IMR-90 (cell line): ENCODE measurements around the gene ZMYM4. TPM values are rescaled to one million over a fixed set of nuclear protein-coding genes. Genes with fewer than 3 reads are reported as not detected.

Source experiments
- ATAC-seq: fragments of 200-7000 bp; cut with Tn5 transposase; 2 replicates; pipeline ENCODE4 v1.9.1; 2020; ENCODE audit warnings: low read depth, mild to moderate bottlenecking, moderate library complexity
- BruUV-seq: library from RNA; stranded (reverse); fragments of 400-500 nt; replicated peaks from 2 replicates; lab custom pipeline; 2021; lab: Mats Ljungman, UMichigan
- CTCF ChIA-PET: fragments of 300-600 bp; formaldehyde crosslinking; extraction: SDS; loops from one replicate; lab custom pipeline; 2021; ENCODE audit warnings: antibody characterized with exemption; lab: Yijun Ruan, JAX
- POLR2A ChIA-PET: fragments of 300-600 bp; sonication (Branson Sonifier 250); formaldehyde crosslinking; loops from one replicate; lab custom pipeline; 2022; ENCODE audit warnings: antibody characterized with exemption; ENCODE audit not compliant: unreplicated experiment; lab: Charles Lee
- DNase-seq: peaks from one replicate; pipeline ENCODE4 v3.0.0; 2013
- H2AFZ ChIP-seq: replicated peaks from 2 replicates; pipeline ENCODE3; 2013; ENCODE audit warnings: low read length, mild to moderate bottlenecking; ENCODE audit not compliant: poor library complexity
- H2AK5ac ChIP-seq: 2 replicates; pipeline ENCODE4 v1.6.1; 2013; ENCODE audit warnings: low read depth, low read length, inconsistent platforms
- H2AK9ac ChIP-seq: replicated peaks from 2 replicates; pipeline ENCODE3; 2013; ENCODE audit warnings: mild to moderate bottlenecking, low read depth, low read length, moderate library complexity; ENCODE audit not compliant: poor library complexity
- H2BK120ac ChIP-seq: 2 replicates; pipeline ENCODE4 v1.6.1; 2013; ENCODE audit warnings: low read depth, low read length, inconsistent platforms
- H2BK15ac ChIP-seq: 3 replicates; pipeline ENCODE4 v1.6.1; 2013; ENCODE audit warnings: low read depth, low read length, inconsistent platforms
- H2BK20ac ChIP-seq: 2 replicates; pipeline ENCODE4 v1.6.1; 2013; ENCODE audit warnings: low read depth, mild to moderate bottlenecking, inconsistent platforms, low read length, moderate library complexity
- H2BK5ac ChIP-seq: 2 replicates; pipeline ENCODE4 v1.6.1; 2013; ENCODE audit warnings: mild to moderate bottlenecking, low read depth, low read length, inconsistent platforms; ENCODE audit not compliant: poor library complexity, severe bottlenecking
- H3K14ac ChIP-seq: replicated peaks from 2 replicates; pipeline ENCODE4 v1.6.1; 2013; ENCODE audit warnings: low read depth, low read length, inconsistent platforms
- H3K18ac ChIP-seq: 2 replicates; pipeline ENCODE4 v1.6.1; 2013; ENCODE audit warnings: low read depth, low read length, control low read depth
- H3K23ac ChIP-seq: 2 replicates; pipeline ENCODE4 v1.6.1; 2013; ENCODE audit warnings: low read depth, low read length, inconsistent platforms
- H3K27ac ChIP-seq: 2 replicates; pipeline ENCODE4 v1.5.1; 2013; ENCODE audit warnings: mild to moderate bottlenecking, control low read depth, low read length; ENCODE audit not compliant: insufficient read depth
- H3K27me3 ChIP-seq: 2 replicates; pipeline ENCODE4 v1.6.1; 2013; ENCODE audit warnings: low read length; ENCODE audit not compliant: control insufficient read depth, insufficient read depth
- H3K36me3 ChIP-seq: 2 replicates; pipeline ENCODE4 v1.6.1; 2013; ENCODE audit warnings: low read length, mixed read lengths; ENCODE audit not compliant: control insufficient read depth, insufficient read depth
- H3K4ac ChIP-seq: 2 replicates; pipeline ENCODE4 v1.6.1; 2013; ENCODE audit warnings: low read depth, low read length, inconsistent platforms
- H3K4me1 ChIP-seq: 2 replicates; pipeline ENCODE4 v1.6.1; 2013; ENCODE audit warnings: low read length, mixed read lengths; ENCODE audit not compliant: control insufficient read depth, insufficient read depth
- H3K4me2 ChIP-seq: 2 replicates; pipeline ENCODE4 v1.6.1; 2013; ENCODE audit warnings: low read depth, mild to moderate bottlenecking, control low read depth, low read length, moderate library complexity
- H3K4me3 ChIP-seq: 2 replicates; pipeline ENCODE4 v1.5.1; 2013; ENCODE audit warnings: low read depth, mild to moderate bottlenecking, control low read depth, low read length, moderate library complexity; ENCODE audit not compliant: insufficient read depth
- H3K56ac ChIP-seq: 2 replicates; pipeline ENCODE4 v1.6.1; 2013; ENCODE audit warnings: low read length, inconsistent platforms; ENCODE audit not compliant: insufficient read depth; ENCODE audit errors: extremely low read depth
- H3K79me1 ChIP-seq, 2 experiments: 2 replicates each; pipeline ENCODE4 v1.6.1; 2013; ENCODE audit warnings: low read length in 2 of 2, inconsistent platforms in 1 of 2, low read depth in 1 of 2
- H3K9ac ChIP-seq: 2 replicates; pipeline ENCODE4 v1.6.1; 2013; ENCODE audit warnings: low read depth, low read length, control low read depth
- H3K9me1 ChIP-seq: 2 replicates; pipeline ENCODE4 v1.6.1; 2013; ENCODE audit warnings: low read length, inconsistent platforms; ENCODE audit not compliant: insufficient read depth
- H3K9me3 ChIP-seq: 2 replicates; pipeline ENCODE4 v1.6.1; 2013; ENCODE audit warnings: low read length; ENCODE audit not compliant: control insufficient read depth, insufficient read depth
- H4K20me1 ChIP-seq: 2 replicates; pipeline ENCODE4 v1.6.1; 2013; ENCODE audit warnings: low read length, inconsistent platforms; ENCODE audit not compliant: insufficient read depth
- H4K5ac ChIP-seq: 2 replicates; pipeline ENCODE4 v1.6.1; 2013; ENCODE audit warnings: mild to moderate bottlenecking, low read depth, low read length, control low read depth
- H4K8ac ChIP-seq, 2 experiments: 2 replicates each; pipeline ENCODE4 v1.6.1; 2013; ENCODE audit warnings: low read depth in 2 of 2, low read length in 2 of 2, control low read depth in 1 of 2, inconsistent platforms in 1 of 2
- H4K91ac ChIP-seq: 2 replicates; pipeline ENCODE4 v1.6.1; 2013; ENCODE audit warnings: low read depth, low read length, inconsistent platforms; ENCODE audit not compliant: insufficient read depth
- CEBPB ChIP-seq: IDR thresholded peaks from 2 replicates; pipeline ENCODE4 v1.6.1; 2012; ENCODE audit warnings: low read depth, low read length, improper control_type of control experiment
- CHD1 ChIP-seq: IDR thresholded peaks from 2 replicates; pipeline ENCODE4 v1.6.1; 2012; ENCODE audit warnings: low read depth, low read length, improper control_type of control experiment
- FOS ChIP-seq: fragments of 150-350 bp; IDR thresholded peaks from 2 replicates; pipeline ENCODE4 v1.6.1; 2016; ENCODE audit warnings: low read depth, low read length
- MAZ ChIP-seq: IDR thresholded peaks from 2 replicates; pipeline ENCODE4 v1.6.1; 2012; ENCODE audit warnings: low read depth, mild to moderate bottlenecking, low read length, improper control_type of control experiment, moderate library complexity, borderline replicate concordance
- MXI1 ChIP-seq: IDR thresholded peaks from 2 replicates; pipeline ENCODE4 v1.6.1; 2012; ENCODE audit warnings: low read depth, mild to moderate bottlenecking, low read length, moderate library complexity, borderline replicate concordance
- NFE2L2 ChIP-seq: fragments of 150-350 bp; IDR thresholded peaks from 2 replicates; pipeline ENCODE4 v1.6.1; 2016; ENCODE audit warnings: low read depth, mild to moderate bottlenecking, low read length
- RAD21 ChIP-seq: IDR thresholded peaks from 2 replicates; pipeline ENCODE4 v1.6.1; 2012; ENCODE audit warnings: low read length, improper control_type of control experiment
- RCOR1 ChIP-seq: IDR thresholded peaks from 2 replicates; pipeline ENCODE4 v1.6.1; 2012; ENCODE audit warnings: mild to moderate bottlenecking, low read length, improper control_type of control experiment; ENCODE audit not compliant: insufficient replicate concordance
- RFX5 ChIP-seq: IDR thresholded peaks from 2 replicates; pipeline ENCODE4 v1.8.0; 2012; ENCODE audit warnings: low read depth, mild to moderate bottlenecking, low read length, moderate library complexity
- SMC3 ChIP-seq: fragments of 150-350 bp; IDR thresholded peaks from 2 replicates; pipeline ENCODE4 v1.6.1; 2016; ENCODE audit warnings: low read depth, mild to moderate bottlenecking, antibody characterized with exemption, low read length, moderate library complexity
- WGBS, 2 experiments: methylation state at CpG; one replicate each; pipeline versions ENCODE4 v1.1.5 to v1.1.7; 2013; ENCODE audit warnings: missing lambda C conversion rate in 2 of 2; ENCODE audit not compliant: insufficient read length in 1 of 2; ENCODE audit errors: extremely low coverage in 2 of 2; 5-methylcytosine and 5-hydroxymethylcytosine counted together
- dilution Hi-C: fragments of 300-500 bp; cut with HindIII; formaldehyde crosslinking; loops from one replicate; pipeline ENCODE4 v1.14.3; 2018; ENCODE audit warnings: low sequenced_read_pairs; ENCODE audit not compliant: unreplicated experiment
- in situ Hi-C: fragments of 300-500 bp; cut with MboI; formaldehyde crosslinking; loops from 3 replicates; pipeline ENCODE4 v1.14.3; 2019; ENCODE audit warnings: low sequenced_read_pairs, inconsistent platforms, mixed read lengths
- intact Hi-C: fragments of 100-400 bp; cut with micrococcal nuclease; formaldehyde crosslinking; loops from 2 replicates; pipeline ENCODE4 v1.10.0; 2022
- polyA plus RNA-seq, 3 experiments: library from polyadenylated mRNA; depleted of rRNA; stranded (reverse); fragments of >200 nt; gene quantifications; 2 replicates each; pipeline ENCODE4 v1.2.3, GENCODE V29; 2012; ENCODE audit warnings: low replicate concordance in 1 of 3
- total RNA-seq: library from RNA; depleted of rRNA; stranded (reverse); fragments of >200 nt; gene quantifications from 2 replicates; pipeline ENCODE4 v1.2.3, GENCODE V29; 2012
- TF ChIP-seq, protein P1 (sequence below): fragments of 150-350 bp; IDR thresholded peaks from 2 replicates; pipeline ENCODE4 v1.6.1; 2016; ENCODE audit warnings: low read depth, mild to moderate bottlenecking, low read length, moderate library complexity, borderline replicate concordance

The ZMYM4 gene
- total and polyA plus RNA-seq, 2 of the 4 experiments (the other 2 are of a cell fraction) = 14.7 to 53.8 TPM

- H4K8ac ChIP-seq = no peak overlapping the region
- H4K5ac ChIP-seq = no peak overlapping the region
- no peak overlapping the region for H3K4ac ChIP-seq
- no peak overlapping the region for H3K14ac ChIP-seq
- H3K9me1 ChIP-seq = 0 out of 2 replicates have a peak, but pooled peaks cover 2% of the 10 kb centered on the region
- H2BK5ac ChIP-seq = no peak overlapping the region
- TF ChIP-seq FOS (no peak), CHD1 (no peak), MAZ (no peak), MXI1 (no peak), SMC3 (no peak), CEBPB (no peak), NFE2L2 (no peak), RCOR1 (no peak), RAD21 (no peak), RFX5 (no peak)
- TF ChIP-seq, protein P1, sequence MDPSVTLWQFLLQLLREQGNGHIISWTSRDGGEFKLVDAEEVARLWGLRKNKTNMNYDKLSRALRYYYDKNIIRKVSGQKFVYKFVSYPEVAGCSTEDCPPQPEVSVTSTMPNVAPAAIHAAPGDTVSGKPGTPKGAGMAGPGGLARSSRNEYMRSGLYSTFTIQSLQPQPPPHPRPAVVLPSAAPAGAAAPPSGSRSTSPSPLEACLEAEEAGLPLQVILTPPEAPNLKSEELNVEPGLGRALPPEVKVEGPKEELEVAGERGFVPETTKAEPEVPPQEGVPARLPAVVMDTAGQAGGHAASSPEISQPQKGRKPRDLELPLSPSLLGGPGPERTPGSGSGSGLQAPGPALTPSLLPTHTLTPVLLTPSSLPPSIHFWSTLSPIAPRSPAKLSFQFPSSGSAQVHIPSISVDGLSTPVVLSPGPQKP = no peak
- DNase-seq = no peak
- H3K36me3 ChIP-seq = peaks cover 7% of the 10 kb centered on the region
- H3K18ac ChIP-seq = no peak overlapping the region
- intact Hi-C loops (no loop called here), in situ Hi-C loops (no loop called here), dilution Hi-C loops (no loop called here)
- no peak overlapping the region for H2AK5ac ChIP-seq
- H3K23ac ChIP-seq = no peak overlapping the region
- CTCF ChIA-PET = interaction anchor here (0.6 to 0.9 kb wide), 3 partner anchors 13 to 131 kb away, joined by 3 to 6 read pairs (median 5); no protein-coding TSS in a partner anchor
- BruUV-seq = no TSS peak
- no peak for ATAC-seq
- no peaks in the 10 kb centered on the region for H3K4me1 ChIP-seq
- no peak overlapping the region for H3K4me2 ChIP-seq
- no peak overlapping the region for H2BK120ac ChIP-seq
- H3K56ac ChIP-seq = no peak overlapping the region
- H3K27ac ChIP-seq = no peak overlapping the region
- H3K27me3 ChIP-seq = no peaks in the 10 kb centered on the region
- no peak overlapping the region for H4K91ac ChIP-seq
- POLR2A ChIA-PET = no interaction called here
- H3K79me1 ChIP-seq = peaks cover 17 to 60% of the 10 kb centered on the region in 2 experiments
- no peak overlapping the region for H2AK9ac ChIP-seq
- no peak overlapping the region for H3K4me3 ChIP-seq
- no peaks in the 10 kb centered on the region for H3K9me3 ChIP-seq
- no CpG with 5 or more reads among the region's 7 CpGs for WGBS, 2 experiments
- H3K9ac ChIP-seq = no peak overlapping the region
- H4K20me1 ChIP-seq = peaks cover 21% of the 10 kb centered on the region; the same call in 1 of the 2 replicates
- H2BK15ac ChIP-seq = no peak overlapping the region
- no peak overlapping the region for H2BK20ac ChIP-seq
- no peak overlapping the region for H2AFZ ChIP-seq
These were observed 33.3 kb downstream of the ZMYM4 start for GRCh38 chr1:35301674-35302392.
